Neuronal stem cell (in vitro differentiated cells): ENCODE data around the gene LPCAT4.

Source experiments
- DNase-seq: peaks from one replicate; pipeline ENCODE4 v3.0.0-alpha.2; 2013; ENCODE audit warnings: low spot score
- H2AFZ ChIP-seq: one replicate; pipeline ENCODE4 v1.6.1; 2013; ENCODE audit warnings: mild to moderate bottlenecking, low read length, inconsistent platforms
- H2AK5ac ChIP-seq: 2 replicates; pipeline ENCODE4 v1.6.1; 2013; ENCODE audit warnings: low read depth, mild to moderate bottlenecking, inconsistent platforms, low read length, moderate library complexity, mixed read lengths
- H2BK120ac ChIP-seq: 2 replicates; pipeline ENCODE4 v1.6.1; 2013; ENCODE audit warnings: low read depth, mild to moderate bottlenecking, inconsistent platforms, low read length, moderate library complexity, mixed read lengths
- H2BK12ac ChIP-seq: one replicate; pipeline ENCODE4 v1.6.1; 2013; ENCODE audit warnings: low read length, inconsistent platforms
- H2BK15ac ChIP-seq: 2 replicates; pipeline ENCODE4 v1.6.1; 2013; ENCODE audit warnings: mild to moderate bottlenecking, low read length, inconsistent platforms, mixed read lengths
- H2BK5ac ChIP-seq: one replicate; pipeline ENCODE4 v1.6.1; 2013; ENCODE audit warnings: inconsistent platforms, mild to moderate bottlenecking, low read length, moderate library complexity
- H3K14ac ChIP-seq: one replicate; pipeline ENCODE4 v1.6.1; 2013; ENCODE audit warnings: low read length, inconsistent platforms
- H3K18ac ChIP-seq: 2 replicates; pipeline ENCODE4 v1.6.1; 2013; ENCODE audit warnings: low read length, inconsistent platforms
- H3K23ac ChIP-seq: 2 replicates; pipeline ENCODE4 v1.6.1; 2013; ENCODE audit warnings: low read depth, mild to moderate bottlenecking, mixed read lengths, low read length, inconsistent platforms; ENCODE audit not compliant: poor library complexity
- H3K27ac ChIP-seq: replicated peaks from 3 replicates; pipeline ENCODE4 v1.5.1; 2013; ENCODE audit warnings: low read length, inconsistent platforms
- H3K27me3 ChIP-seq, 3 experiments: 2 replicates each; pipeline ENCODE4 v1.6.1; 2013; ENCODE audit warnings: low read length in 3 of 3, mild to moderate bottlenecking in 2 of 3, inconsistent platforms in 1 of 3, low read depth in 1 of 3, mixed read lengths in 1 of 3, moderate library complexity in 1 of 3; ENCODE audit not compliant: control insufficient read depth in 3 of 3, insufficient read depth in 3 of 3
- H3K36me3 ChIP-seq, 2 donors: replicated peaks in 1 of 2; 2 replicates each; pipeline ENCODE4 v1.6.1; 2013; ENCODE audit warnings: low read length in 2 of 2; ENCODE audit not compliant: control insufficient read depth in 2 of 2, insufficient read depth in 2 of 2
- H3K4ac ChIP-seq: 2 replicates; pipeline ENCODE4 v1.6.1; 2013; ENCODE audit warnings: inconsistent platforms, mild to moderate bottlenecking, low read length, moderate library complexity
- H3K4me1 ChIP-seq, 2 donors: 1 replicate in 1 of 2; 2 replicates in 1 of 2; pipeline ENCODE4 v1.6.1; 2013; ENCODE audit warnings: low read length in 2 of 2, low read depth in 1 of 2; ENCODE audit not compliant: control insufficient read depth in 2 of 2, insufficient read depth in 1 of 2
- H3K4me2 ChIP-seq: one replicate; pipeline ENCODE4 v1.6.1; 2013; ENCODE audit warnings: mild to moderate bottlenecking, low read length, inconsistent platforms; ENCODE audit not compliant: insufficient read depth, poor library complexity, severe bottlenecking
- H3K4me3 ChIP-seq, 2 donors: 2 replicates each; pipeline ENCODE4 v1.5.1; 2013; ENCODE audit warnings: low read length in 2 of 2, mild to moderate bottlenecking in 2 of 2, inconsistent platforms in 1 of 2, moderate library complexity in 1 of 2
- H3K79me1 ChIP-seq: one replicate; pipeline ENCODE4 v1.6.1; 2013; ENCODE audit warnings: low read depth, mild to moderate bottlenecking, inconsistent platforms, low read length, moderate library complexity
- H3K9ac ChIP-seq: one replicate; pipeline ENCODE4 v1.6.1; 2013; ENCODE audit warnings: mild to moderate bottlenecking, low read depth, low read length, inconsistent platforms; ENCODE audit not compliant: poor library complexity
- H3K9me3 ChIP-seq, 2 donors: replicated peaks in 1 of 2; 2 replicates each; pipeline versions ENCODE3 to v1.6.1; 2013; ENCODE audit warnings: low read length in 2 of 2, mild to moderate bottlenecking in 2 of 2, inconsistent platforms in 1 of 2, low read depth in 1 of 2, mixed read lengths in 1 of 2, moderate library complexity in 1 of 2; ENCODE audit not compliant: control insufficient read depth in 2 of 2, insufficient read depth in 1 of 2
- H4K8ac ChIP-seq: one replicate; pipeline ENCODE4 v1.6.1; 2013; ENCODE audit warnings: low read depth, mild to moderate bottlenecking, inconsistent platforms, low read length, moderate library complexity
- H4K91ac ChIP-seq: one replicate; pipeline ENCODE4 v1.6.1; 2013; ENCODE audit warnings: low read length, low read depth, mild to moderate bottlenecking, inconsistent platforms; ENCODE audit not compliant: poor library complexity
- WGBS, 2 donors: extraction: QIAGEN DNeasy Blood & Tissue Kit; methylation state at CpG; one replicate each; pipeline ENCODE4 v1.1.7; 2013; ENCODE audit warnings: missing lambda C conversion rate in 2 of 2, mixed read lengths in 1 of 2; ENCODE audit not compliant: insufficient read length in 2 of 2, insufficient replicate concordance in 1 of 2; ENCODE audit errors: extremely low coverage in 2 of 2; 5-methylcytosine and 5-hydroxymethylcytosine counted together

The LPCAT4 gene

DNA sequence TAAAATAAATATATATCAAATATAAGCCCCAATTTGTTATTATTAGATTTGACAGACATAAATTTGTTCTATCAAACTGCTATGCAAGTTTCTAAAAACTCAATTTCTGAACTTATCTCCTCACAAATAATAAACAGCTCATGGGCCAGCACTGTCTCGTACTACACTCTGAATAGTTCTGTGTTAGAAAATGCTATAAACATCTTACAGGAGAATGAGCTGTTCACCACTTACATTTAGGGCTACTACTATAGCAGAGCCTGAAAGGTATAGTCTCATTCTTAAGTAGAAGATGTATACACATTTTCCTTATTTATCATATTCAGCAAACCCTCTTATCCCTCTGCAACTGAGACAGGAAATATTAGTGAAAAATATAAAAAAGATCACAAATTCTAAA is 42.1 kb downstream of the LPCAT4 start:
- no peaks in the 10 kb centered on the region for H3K36me3 ChIP-seq
- H4K91ac ChIP-seq: no peak overlapping the region
- no peak overlapping the region for H3K4ac ChIP-seq
- WGBS, 2 donors: no CpG with 5 or more reads among the region's 1 CpG
- no peaks in the 10 kb centered on the region for H3K79me1 ChIP-seq
- no peak overlapping the region for H3K27ac ChIP-seq
- peaks cover 0 to 2% of the 10 kb centered on the region in 2 donors for H3K9me3 ChIP-seq
- no peak overlapping the region for H2BK5ac ChIP-seq
- no peak overlapping the region for H2BK12ac ChIP-seq
- no peak overlapping the region for H2AK5ac ChIP-seq
- no peak overlapping the region for H3K23ac ChIP-seq
- no peak overlapping the region for H2BK15ac ChIP-seq
- H3K27me3 ChIP-seq: no peaks in the 10 kb centered on the region
- H3K4me3 ChIP-seq: no peak overlapping the region
- H3K14ac ChIP-seq: no peak overlapping the region
- no peak overlapping the region for H3K4me2 ChIP-seq
- no peak overlapping the region for H3K9ac ChIP-seq
- no peak overlapping the region for H3K18ac ChIP-seq
- no peak overlapping the region for H2BK120ac ChIP-seq
- DNase-seq: no peak
- H4K8ac ChIP-seq: no peak overlapping the region
- no peak overlapping the region for H2AFZ ChIP-seq
- H3K4me1 ChIP-seq: no peaks in the 10 kb centered on the region

- no peak overlapping the region for H3K14ac ChIP-seq
- H3K4me1 ChIP-seq: peaks cover 0 to 2% of the 10 kb centered on the region in 2 donors
- no peak overlapping the region for H3K27ac ChIP-seq
- no peak overlapping the region for H2BK12ac ChIP-seq
- no peak for DNase-seq
- no peak overlapping the region for H3K4ac ChIP-seq
- H3K4me2 ChIP-seq: no peak overlapping the region
- no peak overlapping the region for H3K9ac ChIP-seq
- peaks cover 0 to 2% of the 10 kb centered on the region in 2 donors for H3K9me3 ChIP-seq
- H4K8ac ChIP-seq: no peak overlapping the region
- H2BK15ac ChIP-seq: no peak overlapping the region
- no CpG with 5 or more reads among the region's 10 CpGs for WGBS, 2 donors
- H2AK5ac ChIP-seq: no peak overlapping the region
- no peak overlapping the region for H2BK120ac ChIP-seq
- no peak overlapping the region for H2AFZ ChIP-seq
- no peak overlapping the region for H3K23ac ChIP-seq
- no peak overlapping the region for H4K91ac ChIP-seq
- no peaks in the 10 kb centered on the region for H3K79me1 ChIP-seq
- H3K27me3 ChIP-seq: no peaks in the 10 kb centered on the region
- no peak overlapping the region for H3K4me3 ChIP-seq
- H2BK5ac ChIP-seq: no peak overlapping the region
- no peak overlapping the region for H3K18ac ChIP-seq
- no peaks in the 10 kb centered on the region for H3K36me3 ChIP-seq
Observed at GRCh38 chr15:34323217-34323616, 43.8 kb downstream of the LPCAT4 start.

GRCh38 chr15:34318277-34319079 is 48.5 kb downstream of the LPCAT4 start:
- Histone ChIP-seq H3K14ac (no peak overlapping the region), H3K9ac (no peak overlapping the region), H2AFZ (peak overlapping the region; percentile 80), H2BK5ac (no peak overlapping the region), H3K27me3 (no peaks in the 10 kb centered on the region), H4K8ac (no peak overlapping the region), H3K4ac (no peak overlapping the region), H3K36me3 (no peaks in the 10 kb centered on the region), H3K9me3 (peaks cover 0 to 2% of the 10 kb centered on the region in 2 donors), H3K4me1 (peaks cover 0 to 2% of the 10 kb centered on the region in 2 donors), H3K79me1 (no peaks in the 10 kb centered on the region), H3K4me3 (peak overlapping the region in 1 of 2 donors; percentile 19), H2BK15ac (no peak overlapping the region), H2BK12ac (no peak overlapping the region), H2BK120ac (no peak overlapping the region), H3K27ac (no peak overlapping the region), H3K23ac (no peak overlapping the region), H2AK5ac (no peak overlapping the region), H3K4me2 (peak overlapping the region; percentile 46), H3K18ac (no peak overlapping the region), H4K91ac (no peak overlapping the region)
- WGBS, 2 donors: no CpG with 5 or more reads among the region's 10 CpGs
- DNase-seq: peak; percentile 18

GRCh38 chr15:34314491-34315490 is 52.2 kb downstream of the LPCAT4 start:
- Histone ChIP-seq H4K91ac (no peak overlapping the region), H3K4me3 (no peak overlapping the region), H2BK120ac (no peak overlapping the region), H2BK15ac (no peak overlapping the region), H3K9me3 (no peaks in the 10 kb centered on the region), H3K4me2 (no peak overlapping the region), H3K27ac (no peak overlapping the region), H3K14ac (no peak overlapping the region), H3K79me1 (no peaks in the 10 kb centered on the region), H3K9ac (no peak overlapping the region), H2AFZ (no peak overlapping the region), H4K8ac (no peak overlapping the region), H3K36me3 (no peaks in the 10 kb centered on the region), H3K27me3 (no peaks in the 10 kb centered on the region), H2AK5ac (no peak overlapping the region), H3K23ac (no peak overlapping the region), H2BK5ac (no peak overlapping the region), H2BK12ac (no peak overlapping the region), H3K4me1 (peaks cover 0 to 2% of the 10 kb centered on the region in 2 donors), H3K4ac (no peak overlapping the region), H3K18ac (no peak overlapping the region)
- DNase-seq: no peak
- no CpG with 5 or more reads among the region's 3 CpGs for WGBS, 2 donors
